Naive B cell (primary cell): ENCODE measurements around the gene PPME1. TPM values are rescaled to one million over a fixed set of nuclear protein-coding genes. Genes with fewer than 3 reads are reported as not detected.

Experiments
- ATAC-seq, 2 donors: fragments of 150-1000 bp; cut with Tn5 transposase; 2 replicates each; pipeline ENCODE4 v1.10.0; 2021; ENCODE audit warnings: low read depth in 2 of 2, mild to moderate bottlenecking in 2 of 2, moderate library complexity in 2 of 2
- DNase-seq: peaks from one replicate; pipeline ENCODE4 v3.0.0; 2022
- H3K27ac Mint-ChIP-seq, 6 donors: one replicate each; pipeline ENCODE4 v1.8.0; 2020 to 2022; ENCODE audit warnings: mild to moderate bottlenecking in 6 of 6, mixed read lengths in 6 of 6, moderate library complexity in 5 of 6, inconsistent platforms in 2 of 6
- H3K27me3 Mint-ChIP-seq, 3 donors: one replicate each; pipeline ENCODE4 v1.8.0; 2021 to 2022; ENCODE audit warnings: mixed read lengths in 3 of 3, mild to moderate bottlenecking in 1 of 3
- H3K36me3 Mint-ChIP-seq, 2 donors: one replicate each; pipeline ENCODE4 v1.8.0; 2020 to 2022; ENCODE audit warnings: mixed read lengths in 2 of 2, inconsistent platforms in 1 of 2, mild to moderate bottlenecking in 1 of 2
- H3K4me1 Mint-ChIP-seq, 3 donors: one replicate each; pipeline ENCODE4 v1.8.0; 2020 to 2022; ENCODE audit warnings: mixed read lengths in 3 of 3, inconsistent platforms in 1 of 3, mild to moderate bottlenecking in 1 of 3, moderate library complexity in 1 of 3
- H3K4me3 Mint-ChIP-seq, 8 donors: one replicate each; pipeline ENCODE4 v1.8.0; 2020 to 2022; ENCODE audit warnings: mild to moderate bottlenecking in 8 of 8, mixed read lengths in 8 of 8, moderate library complexity in 8 of 8, inconsistent platforms in 2 of 8
- H3K9me3 Mint-ChIP-seq, 7 donors: one replicate each; pipeline ENCODE4 v1.8.0; 2020 to 2022; ENCODE audit warnings: mixed read lengths in 7 of 7, mild to moderate bottlenecking in 5 of 7, inconsistent platforms in 2 of 7, moderate library complexity in 1 of 7
- polyA plus RNA-seq, 6 donors: library from polyadenylated mRNA; unstranded; fragments of 300-500 nt; fragmentation: Illumina TruSeq; gene quantifications; one replicate each; pipeline ENCODE4 v1.2.3, GENCODE V29; 2021; ENCODE audit warnings: low read depth in 6 of 6

The PPME1 gene
- polyA plus RNA-seq, 6 donors from 2014 or later: 5.4 to 12.7 (median 10.7) TPM

- Mint-ChIP-seq H3K4me1 (no peaks in the 10 kb centered on the region), H3K27me3 (peaks cover 7 to 18% (median 7%) of the 10 kb centered on the region in 3 donors), H3K4me3 (no peak overlapping the region)
Measured at GRCh38 chr11:74282421-74282820, 111.3 kb downstream of the PPME1 start.

GRCh38 chr11:74282914-74283371, 111.9 kb downstream of the PPME1 start:
- H3K4me1 Mint-ChIP-seq: no peaks in the 10 kb centered on the region
- H3K27ac Mint-ChIP-seq: no peak overlapping the region
- H3K4me3 Mint-ChIP-seq: no peak overlapping the region
- no peak for DNase-seq
- H3K9me3 Mint-ChIP-seq: no peaks in the 10 kb centered on the region
- H3K36me3 Mint-ChIP-seq: no peaks in the 10 kb centered on the region
- H3K27me3 Mint-ChIP-seq: peaks cover 2 to 14% (median 3%) of the 10 kb centered on the region in 3 donors
- ATAC-seq: no peak

More at GRCh38 chr11:74282421-74282820, 111.3 kb downstream of the PPME1 start:
- no peak for ATAC-seq
- Mint-ChIP-seq H3K36me3 (no peaks in the 10 kb centered on the region), H3K27ac (no peak overlapping the region), H3K9me3 (no peaks in the 10 kb centered on the region)
- no peak for DNase-seq

- H3K36me3 Mint-ChIP-seq: no peaks in the 10 kb centered on the region
- H3K4me1 Mint-ChIP-seq: no peaks in the 10 kb centered on the region
- no peak for DNase-seq
- no peak for ATAC-seq
- H3K27ac Mint-ChIP-seq: no peak overlapping the region
- H3K9me3 Mint-ChIP-seq: no peaks in the 10 kb centered on the region
- H3K27me3 Mint-ChIP-seq: peaks cover 0 to 11% (median 0%) of the 10 kb centered on the region in 3 donors
- no peak overlapping the region for H3K4me3 Mint-ChIP-seq
Measured at GRCh38 chr11:74283580-74284180, 112.6 kb downstream of the PPME1 start.

- Mint-ChIP-seq H3K36me3 (no peaks in the 10 kb centered on the region), H3K4me1 (no peaks in the 10 kb centered on the region), H3K4me3 (no peak overlapping the region), H3K27me3 (peaks cover 0 to 11% (median 0%) of the 10 kb centered on the region in 3 donors), H3K27ac (no peak overlapping the region), H3K9me3 (peaks cover 0 to under 1% (median 0%) of the 10 kb centered on the region in 7 donors)
- ATAC-seq (no peak), DNase-seq (no peak)
Measured at GRCh38 chr11:74284466-74284865, 113.4 kb downstream of the PPME1 start.

- Mint-ChIP-seq H3K4me1 (no peaks in the 10 kb centered on the region), H3K27ac (peak overlapping the region in 1 of 6 donors; percentile 68)
- ATAC-seq: no peak
Measured at GRCh38 chr11:74288161-74288560, 117.1 kb downstream of the PPME1 start.

GRCh38 chr11:74288911-74289310, 117.8 kb downstream of the PPME1 start:
- no peak for ATAC-seq

More at GRCh38 chr11:74288161-74288560, 117.1 kb downstream of the PPME1 start:
- DNase-seq: no peak
- peaks cover 0 to 3% (median 0%) of the 10 kb centered on the region in 7 donors for H3K9me3 Mint-ChIP-seq
- no peaks in the 10 kb centered on the region for H3K36me3 Mint-ChIP-seq
- peaks cover 0 to 26% (median 5%) of the 10 kb centered on the region in 3 donors for H3K27me3 Mint-ChIP-seq
- peak overlapping the region in 1 of 8 donors; percentile 18 for H3K4me3 Mint-ChIP-seq

GRCh38 chr11:74297484-74297883, 126.4 kb downstream of the PPME1 start:
- DNase-seq (no peak), ATAC-seq (no peak)
- Mint-ChIP-seq H3K27me3 (peaks cover 26 to 37% (median 31%) of the 10 kb centered on the region in 3 donors), H3K4me1 (peaks cover 0 to 5% (median 0%) of the 10 kb centered on the region in 3 donors), H3K36me3 (no peaks in the 10 kb centered on the region), H3K4me3 (no peak overlapping the region), H3K9me3 (peaks cover 0 to 2% (median 0%) of the 10 kb centered on the region in 7 donors), H3K27ac (no peak overlapping the region)

More at GRCh38 chr11:74288911-74289310, 117.8 kb downstream of the PPME1 start:
- Mint-ChIP-seq H3K27ac (no peak overlapping the region), H3K9me3 (peaks cover 0 to 4% (median 0%) of the 10 kb centered on the region in 7 donors), H3K36me3 (no peaks in the 10 kb centered on the region), H3K4me1 (no peaks in the 10 kb centered on the region), H3K27me3 (peaks cover 0 to 28% (median 8%) of the 10 kb centered on the region in 3 donors), H3K4me3 (no peak overlapping the region)
- no peak for DNase-seq

- no peak for ATAC-seq
- no peak overlapping the region for H3K27ac Mint-ChIP-seq
Measured at GRCh38 chr11:74299015-74299414, 127.9 kb downstream of the PPME1 start.

More at GRCh38 chr11:74299015-74299414, 127.9 kb downstream of the PPME1 start:
- no peak overlapping the region for H3K4me3 Mint-ChIP-seq
- peaks cover 0 to 5% (median 0%) of the 10 kb centered on the region in 3 donors for H3K4me1 Mint-ChIP-seq
- peaks cover 26 to 29% (median 27%) of the 10 kb centered on the region in 3 donors for H3K27me3 Mint-ChIP-seq
- peaks cover 0 to 2% (median 0%) of the 10 kb centered on the region in 7 donors for H3K9me3 Mint-ChIP-seq
- no peaks in the 10 kb centered on the region for H3K36me3 Mint-ChIP-seq
- DNase-seq: no peak

Other genes starting within 250 kb of the PPME1 start
- gene DNAJB13, start 220.3 kb upstream of the PPME1 start, polyA plus RNA-seq: under 1 TPM in 4 of 6 donors, not detected in 2; 0.32 to 0.72 (median 0.37) TPM
- 1,000 to 10,000 TPM; 1,601 to 2,628 (median 2,020) TPM for gene UCP2, start 188.4 kb upstream of the PPME1 start, polyA plus RNA-seq
- under 1 TPM in 3 of 6 donors, not detected in 3; 0.09 to 0.31 (median 0.11) TPM for gene UCP3, start 162.2 kb upstream of the PPME1 start, polyA plus RNA-seq
- gene C2CD3, start 287 bp upstream of the PPME1 start, polyA plus RNA-seq: 10 to 100 TPM in 3 of 6 donors, 1 to 10 TPM in 3; 4.6 to 22.2 (median 9.9) TPM
- not detected for gene P4HA3, start 140.4 kb downstream of the PPME1 start, polyA plus RNA-seq
- 1 to 10 TPM; 3.6 to 6.4 (median 5.1) TPM for gene PGM2L1, start 227.1 kb downstream of the PPME1 start, polyA plus RNA-seq